Peyer's patch (tissue), 4 donors: ENCODE data around the gene WAS.

Source experiments
- CTCF ChIP-seq, 6 experiments: fragments of 450-650 bp in 4 of 6; fragments of 200-600 bp in 2 of 6; sonication (generic) in 1 of 6; IDR thresholded peaks; one replicate each; pipeline ENCODE4 v1.5.1; 2017 to 2019; ENCODE audit warnings: antibody characterized with exemption in 6 of 6, mild to moderate bottlenecking in 3 of 6, moderate library complexity in 1 of 6
- POLR2A ChIP-seq, 2 donors: fragments of 450-650 bp; IDR thresholded peaks; one replicate each; pipeline ENCODE4 v1.5.1; 2017; ENCODE audit warnings: antibody characterized with exemption in 2 of 2, mild to moderate bottlenecking in 2 of 2, moderate library complexity in 2 of 2

DNA sequence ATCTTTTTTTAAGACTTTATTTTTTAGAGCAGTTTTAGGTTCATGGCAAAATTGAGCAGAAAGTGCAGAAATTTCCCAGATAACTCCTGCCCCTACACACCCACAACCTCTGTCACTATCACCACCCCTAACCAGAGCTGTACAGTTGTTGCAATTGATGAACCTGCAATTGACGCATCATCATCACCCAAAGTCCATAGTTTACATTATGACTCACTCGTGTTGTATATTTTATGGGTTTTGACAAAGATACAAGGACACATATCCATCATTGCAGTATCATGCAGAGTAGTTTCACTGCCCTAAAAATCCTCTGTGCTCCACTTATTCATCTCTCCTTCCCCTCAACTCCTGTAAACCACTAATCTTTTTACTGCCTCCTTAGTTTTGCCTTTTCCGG lies 34.5 kb upstream of the WAS start:
- TF ChIP-seq CTCF (IDR thresholded peaks at IDR 0.05) (no peak), POLR2A (IDR thresholded peaks at IDR 0.05) (no peak)
